IMR-90 (cell line): Measurements from ENCODE around the gene NDUFB7. TPM values are rescaled to one million over a fixed set of nuclear protein-coding genes. Genes with fewer than 3 reads are reported as not detected.
A peak's percentile ranks its signal among the peaks of the same experiment; 100 is the strongest.

Experiments used
- ATAC-seq: fragments of 200-7000 bp; cut with Tn5 transposase; 2 replicates; pipeline ENCODE4 v1.9.1; 2020; ENCODE audit warnings: low read depth, mild to moderate bottlenecking, moderate library complexity
- BruUV-seq: library from RNA; stranded (reverse); fragments of 400-500 nt; replicated peaks from 2 replicates; lab custom pipeline; 2021; lab: Mats Ljungman, UMichigan
- CTCF ChIA-PET: fragments of 300-600 bp; formaldehyde crosslinking; extraction: SDS; loops from one replicate; lab custom pipeline; 2021; ENCODE audit warnings: antibody characterized with exemption; lab: Yijun Ruan, JAX
- POLR2A ChIA-PET: fragments of 300-600 bp; sonication (Branson Sonifier 250); formaldehyde crosslinking; loops from one replicate; lab custom pipeline; 2022; ENCODE audit warnings: antibody characterized with exemption; ENCODE audit not compliant: unreplicated experiment; lab: Charles Lee
- DNase-seq: peaks from one replicate; pipeline ENCODE4 v3.0.0; 2013
- H2AFZ ChIP-seq: replicated peaks from 2 replicates; pipeline ENCODE3; 2013; ENCODE audit warnings: low read length, mild to moderate bottlenecking; ENCODE audit not compliant: poor library complexity
- H2AK5ac ChIP-seq: 2 replicates; pipeline ENCODE4 v1.6.1; 2013; ENCODE audit warnings: low read depth, low read length, inconsistent platforms
- H2AK9ac ChIP-seq: replicated peaks from 2 replicates; pipeline ENCODE3; 2013; ENCODE audit warnings: mild to moderate bottlenecking, low read depth, low read length, moderate library complexity; ENCODE audit not compliant: poor library complexity
- H2BK120ac ChIP-seq: 2 replicates; pipeline ENCODE4 v1.6.1; 2013; ENCODE audit warnings: low read depth, low read length, inconsistent platforms
- H2BK15ac ChIP-seq: 3 replicates; pipeline ENCODE4 v1.6.1; 2013; ENCODE audit warnings: low read depth, low read length, inconsistent platforms
- H2BK20ac ChIP-seq: 2 replicates; pipeline ENCODE4 v1.6.1; 2013; ENCODE audit warnings: low read depth, mild to moderate bottlenecking, inconsistent platforms, low read length, moderate library complexity
- H2BK5ac ChIP-seq: 2 replicates; pipeline ENCODE4 v1.6.1; 2013; ENCODE audit warnings: mild to moderate bottlenecking, low read depth, low read length, inconsistent platforms; ENCODE audit not compliant: poor library complexity, severe bottlenecking
- H3K14ac ChIP-seq: replicated peaks from 2 replicates; pipeline ENCODE4 v1.6.1; 2013; ENCODE audit warnings: low read depth, low read length, inconsistent platforms
- H3K18ac ChIP-seq: 2 replicates; pipeline ENCODE4 v1.6.1; 2013; ENCODE audit warnings: low read depth, low read length, control low read depth
- H3K23ac ChIP-seq: 2 replicates; pipeline ENCODE4 v1.6.1; 2013; ENCODE audit warnings: low read depth, low read length, inconsistent platforms
- H3K27ac ChIP-seq: 2 replicates; pipeline ENCODE4 v1.5.1; 2013; ENCODE audit warnings: mild to moderate bottlenecking, control low read depth, low read length; ENCODE audit not compliant: insufficient read depth
- H3K27me3 ChIP-seq: 2 replicates; pipeline ENCODE4 v1.6.1; 2013; ENCODE audit warnings: low read length; ENCODE audit not compliant: control insufficient read depth, insufficient read depth
- H3K36me3 ChIP-seq: 2 replicates; pipeline ENCODE4 v1.6.1; 2013; ENCODE audit warnings: low read length, mixed read lengths; ENCODE audit not compliant: control insufficient read depth, insufficient read depth
- H3K4ac ChIP-seq: 2 replicates; pipeline ENCODE4 v1.6.1; 2013; ENCODE audit warnings: low read depth, low read length, inconsistent platforms
- H3K4me1 ChIP-seq: 2 replicates; pipeline ENCODE4 v1.6.1; 2013; ENCODE audit warnings: low read length, mixed read lengths; ENCODE audit not compliant: control insufficient read depth, insufficient read depth
- H3K4me2 ChIP-seq: 2 replicates; pipeline ENCODE4 v1.6.1; 2013; ENCODE audit warnings: low read depth, mild to moderate bottlenecking, control low read depth, low read length, moderate library complexity
- H3K4me3 ChIP-seq: 2 replicates; pipeline ENCODE4 v1.5.1; 2013; ENCODE audit warnings: low read depth, mild to moderate bottlenecking, control low read depth, low read length, moderate library complexity; ENCODE audit not compliant: insufficient read depth
- H3K56ac ChIP-seq: 2 replicates; pipeline ENCODE4 v1.6.1; 2013; ENCODE audit warnings: low read length, inconsistent platforms; ENCODE audit not compliant: insufficient read depth; ENCODE audit errors: extremely low read depth
- H3K79me1 ChIP-seq, 2 experiments: 2 replicates each; pipeline ENCODE4 v1.6.1; 2013; ENCODE audit warnings: low read length in 2 of 2, inconsistent platforms in 1 of 2, low read depth in 1 of 2
- H3K9ac ChIP-seq: 2 replicates; pipeline ENCODE4 v1.6.1; 2013; ENCODE audit warnings: low read depth, low read length, control low read depth
- H3K9me1 ChIP-seq: 2 replicates; pipeline ENCODE4 v1.6.1; 2013; ENCODE audit warnings: low read length, inconsistent platforms; ENCODE audit not compliant: insufficient read depth
- H3K9me3 ChIP-seq: 2 replicates; pipeline ENCODE4 v1.6.1; 2013; ENCODE audit warnings: low read length; ENCODE audit not compliant: control insufficient read depth, insufficient read depth
- H4K20me1 ChIP-seq: 2 replicates; pipeline ENCODE4 v1.6.1; 2013; ENCODE audit warnings: low read length, inconsistent platforms; ENCODE audit not compliant: insufficient read depth
- H4K5ac ChIP-seq: 2 replicates; pipeline ENCODE4 v1.6.1; 2013; ENCODE audit warnings: mild to moderate bottlenecking, low read depth, low read length, control low read depth
- H4K8ac ChIP-seq, 2 experiments: 2 replicates each; pipeline ENCODE4 v1.6.1; 2013; ENCODE audit warnings: low read depth in 2 of 2, low read length in 2 of 2, control low read depth in 1 of 2, inconsistent platforms in 1 of 2
- H4K91ac ChIP-seq: 2 replicates; pipeline ENCODE4 v1.6.1; 2013; ENCODE audit warnings: low read depth, low read length, inconsistent platforms; ENCODE audit not compliant: insufficient read depth
- BHLHE40 ChIP-seq: fragments of 150-350 bp; IDR thresholded peaks from 2 replicates; pipeline ENCODE4 v1.6.1; 2016; ENCODE audit warnings: mild to moderate bottlenecking, low read depth, low read length
- CEBPB ChIP-seq: IDR thresholded peaks from 2 replicates; pipeline ENCODE4 v1.6.1; 2012; ENCODE audit warnings: low read depth, low read length, improper control_type of control experiment
- CHD1 ChIP-seq: IDR thresholded peaks from 2 replicates; pipeline ENCODE4 v1.6.1; 2012; ENCODE audit warnings: low read depth, low read length, improper control_type of control experiment
- FOS ChIP-seq: fragments of 150-350 bp; IDR thresholded peaks from 2 replicates; pipeline ENCODE4 v1.6.1; 2016; ENCODE audit warnings: low read depth, low read length
- MAFK ChIP-seq: IDR thresholded peaks from 2 replicates; pipeline ENCODE4 v1.6.1; 2012; ENCODE audit warnings: low read depth, low read length, improper control_type of control experiment
- MAZ ChIP-seq: IDR thresholded peaks from 2 replicates; pipeline ENCODE4 v1.6.1; 2012; ENCODE audit warnings: low read depth, mild to moderate bottlenecking, low read length, improper control_type of control experiment, moderate library complexity, borderline replicate concordance
- MXI1 ChIP-seq: IDR thresholded peaks from 2 replicates; pipeline ENCODE4 v1.6.1; 2012; ENCODE audit warnings: low read depth, mild to moderate bottlenecking, low read length, moderate library complexity, borderline replicate concordance
- NFE2L2 ChIP-seq: fragments of 150-350 bp; IDR thresholded peaks from 2 replicates; pipeline ENCODE4 v1.6.1; 2016; ENCODE audit warnings: low read depth, mild to moderate bottlenecking, low read length
- POLR2A ChIP-seq: IDR thresholded peaks from 2 replicates; pipeline ENCODE4 v1.6.1; 2012; ENCODE audit warnings: mild to moderate bottlenecking, low read depth, low read length
- RAD21 ChIP-seq: IDR thresholded peaks from 2 replicates; pipeline ENCODE4 v1.6.1; 2012; ENCODE audit warnings: low read length, improper control_type of control experiment
- RCOR1 ChIP-seq: IDR thresholded peaks from 2 replicates; pipeline ENCODE4 v1.6.1; 2012; ENCODE audit warnings: mild to moderate bottlenecking, low read length, improper control_type of control experiment; ENCODE audit not compliant: insufficient replicate concordance
- RFX5 ChIP-seq: IDR thresholded peaks from 2 replicates; pipeline ENCODE4 v1.8.0; 2012; ENCODE audit warnings: low read depth, mild to moderate bottlenecking, low read length, moderate library complexity
- SMC3 ChIP-seq: fragments of 150-350 bp; IDR thresholded peaks from 2 replicates; pipeline ENCODE4 v1.6.1; 2016; ENCODE audit warnings: low read depth, mild to moderate bottlenecking, antibody characterized with exemption, low read length, moderate library complexity
- WGBS, 2 experiments: methylation state at CpG; one replicate each; pipeline versions ENCODE4 v1.1.5 to v1.1.7; 2013; ENCODE audit warnings: missing lambda C conversion rate in 2 of 2; ENCODE audit not compliant: insufficient read length in 1 of 2; ENCODE audit errors: extremely low coverage in 2 of 2; 5-methylcytosine and 5-hydroxymethylcytosine counted together
- dilution Hi-C: fragments of 300-500 bp; cut with HindIII; formaldehyde crosslinking; loops from one replicate; pipeline ENCODE4 v1.14.3; 2018; ENCODE audit warnings: low sequenced_read_pairs; ENCODE audit not compliant: unreplicated experiment
- in situ Hi-C: fragments of 300-500 bp; cut with MboI; formaldehyde crosslinking; loops from 3 replicates; pipeline ENCODE4 v1.14.3; 2019; ENCODE audit warnings: low sequenced_read_pairs, inconsistent platforms, mixed read lengths
- intact Hi-C: fragments of 100-400 bp; cut with micrococcal nuclease; formaldehyde crosslinking; loops from 2 replicates; pipeline ENCODE4 v1.10.0; 2022
- polyA plus RNA-seq, 3 experiments: library from polyadenylated mRNA; depleted of rRNA; stranded (reverse); fragments of >200 nt; gene quantifications; 2 replicates each; pipeline ENCODE4 v1.2.3, GENCODE V29; 2012; ENCODE audit warnings: low replicate concordance in 1 of 3
- total RNA-seq: library from RNA; depleted of rRNA; stranded (reverse); fragments of >200 nt; gene quantifications from 2 replicates; pipeline ENCODE4 v1.2.3, GENCODE V29; 2012
- TF ChIP-seq, protein P1 (sequence below): fragments of 150-350 bp; IDR thresholded peaks from 2 replicates; pipeline ENCODE4 v1.6.1; 2016; ENCODE audit warnings: low read depth, mild to moderate bottlenecking, low read length, moderate library complexity, borderline replicate concordance
- TF ChIP-seq, protein P2 (sequence below): fragments of 150-350 bp; IDR thresholded peaks from 2 replicates; pipeline ENCODE4 v1.6.1; 2017; ENCODE audit warnings: mild to moderate bottlenecking, antibody characterized with exemption, low read length, low read depth
- TF ChIP-seq, protein P3 (sequence below): conservative IDR thresholded peaks from 2 replicates; pipeline ENCODE4 v1.5.1; 2012; ENCODE audit warnings: mild to moderate bottlenecking, low read depth, low read length, improper control_type of control experiment

Gene NDUFB7
- total and polyA plus RNA-seq, 2 of the 4 experiments (the other 2 are of a cell fraction), result 436 to 523 TPM

- in situ Hi-C loops, result loop anchor here (25.0 kb wide), 1 partner anchor 307 kb away; the partner anchor contains the start of gene OR7A17
- H3K9ac ChIP-seq, result no peak overlapping the region
These were observed 8.9 kb upstream of the NDUFB7 start for GRCh38 chr19:14580623-14581237.

More at GRCh38 chr19:14580623-14581237, 8.9 kb upstream of the NDUFB7 start:
- H3K4me1 ChIP-seq, result no peaks in the 10 kb centered on the region
- ChIA-PET CTCF (no interaction called here), POLR2A (no interaction called here)
- no peaks in the 10 kb centered on the region for H3K27me3 ChIP-seq
- H4K5ac ChIP-seq, result no peak overlapping the region
- H2BK120ac ChIP-seq, result no peak overlapping the region
- no peak overlapping the region for H3K14ac ChIP-seq
- no peak overlapping the region for H4K91ac ChIP-seq
- no peaks in the 10 kb centered on the region for H3K9me1 ChIP-seq
- peak overlapping the region; percentile 41 for H2AFZ ChIP-seq
- no peak overlapping the region for H3K23ac ChIP-seq
- H3K36me3 ChIP-seq, result no peaks in the 10 kb centered on the region
- H3K9me3 ChIP-seq, result no peaks in the 10 kb centered on the region
- ATAC-seq (no peak), DNase-seq (no peak)
- H2BK15ac ChIP-seq, result no peak overlapping the region
- WGBS, 2 experiments, result no CpG with 5 or more reads among the region's 6 CpGs
- BruUV-seq, result no TSS peak
- no peaks in the 10 kb centered on the region for H3K79me1 ChIP-seq
- H3K4ac ChIP-seq, result no peak overlapping the region
- H2AK5ac ChIP-seq, result no peak overlapping the region
- H3K56ac ChIP-seq, result no peak overlapping the region
- intact Hi-C loops, result no loop called here
- no peaks in the 10 kb centered on the region for H4K20me1 ChIP-seq
- H3K4me3 ChIP-seq, result no peak overlapping the region
- no peak overlapping the region for H2AK9ac ChIP-seq
- dilution Hi-C loops, result no loop called here
- no peak overlapping the region for H3K18ac ChIP-seq
- no peak overlapping the region for H3K27ac ChIP-seq
- TF ChIP-seq, protein P1, sequence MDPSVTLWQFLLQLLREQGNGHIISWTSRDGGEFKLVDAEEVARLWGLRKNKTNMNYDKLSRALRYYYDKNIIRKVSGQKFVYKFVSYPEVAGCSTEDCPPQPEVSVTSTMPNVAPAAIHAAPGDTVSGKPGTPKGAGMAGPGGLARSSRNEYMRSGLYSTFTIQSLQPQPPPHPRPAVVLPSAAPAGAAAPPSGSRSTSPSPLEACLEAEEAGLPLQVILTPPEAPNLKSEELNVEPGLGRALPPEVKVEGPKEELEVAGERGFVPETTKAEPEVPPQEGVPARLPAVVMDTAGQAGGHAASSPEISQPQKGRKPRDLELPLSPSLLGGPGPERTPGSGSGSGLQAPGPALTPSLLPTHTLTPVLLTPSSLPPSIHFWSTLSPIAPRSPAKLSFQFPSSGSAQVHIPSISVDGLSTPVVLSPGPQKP, result no peak
- TF ChIP-seq SMC3 (no peak), BHLHE40 (no peak), RFX5 (no peak), FOS (no peak), NFE2L2 (no peak), RCOR1 (no peak), RAD21 (no peak), MXI1 (no peak), MAFK (no peak), CEBPB (no peak), POLR2A (no peak), MAZ (no peak), CHD1 (no peak)
- TF ChIP-seq, protein P2, sequence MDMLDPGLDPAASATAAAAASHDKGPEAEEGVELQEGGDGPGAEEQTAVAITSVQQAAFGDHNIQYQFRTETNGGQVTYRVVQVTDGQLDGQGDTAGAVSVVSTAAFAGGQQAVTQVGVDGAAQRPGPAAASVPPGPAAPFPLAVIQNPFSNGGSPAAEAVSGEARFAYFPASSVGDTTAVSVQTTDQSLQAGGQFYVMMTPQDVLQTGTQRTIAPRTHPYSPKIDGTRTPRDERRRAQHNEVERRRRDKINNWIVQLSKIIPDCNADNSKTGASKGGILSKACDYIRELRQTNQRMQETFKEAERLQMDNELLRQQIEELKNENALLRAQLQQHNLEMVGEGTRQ, result no peak
- TF ChIP-seq, protein P3, sequence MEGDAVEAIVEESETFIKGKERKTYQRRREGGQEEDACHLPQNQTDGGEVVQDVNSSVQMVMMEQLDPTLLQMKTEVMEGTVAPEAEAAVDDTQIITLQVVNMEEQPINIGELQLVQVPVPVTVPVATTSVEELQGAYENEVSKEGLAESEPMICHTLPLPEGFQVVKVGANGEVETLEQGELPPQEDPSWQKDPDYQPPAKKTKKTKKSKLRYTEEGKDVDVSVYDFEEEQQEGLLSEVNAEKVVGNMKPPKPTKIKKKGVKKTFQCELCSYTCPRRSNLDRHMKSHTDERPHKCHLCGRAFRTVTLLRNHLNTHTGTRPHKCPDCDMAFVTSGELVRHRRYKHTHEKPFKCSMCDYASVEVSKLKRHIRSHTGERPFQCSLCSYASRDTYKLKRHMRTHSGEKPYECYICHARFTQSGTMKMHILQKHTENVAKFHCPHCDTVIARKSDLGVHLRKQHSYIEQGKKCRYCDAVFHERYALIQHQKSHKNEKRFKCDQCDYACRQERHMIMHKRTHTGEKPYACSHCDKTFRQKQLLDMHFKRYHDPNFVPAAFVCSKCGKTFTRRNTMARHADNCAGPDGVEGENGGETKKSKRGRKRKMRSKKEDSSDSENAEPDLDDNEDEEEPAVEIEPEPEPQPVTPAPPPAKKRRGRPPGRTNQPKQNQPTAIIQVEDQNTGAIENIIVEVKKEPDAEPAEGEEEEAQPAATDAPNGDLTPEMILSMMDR, result no peak
- no peak overlapping the region for H4K8ac ChIP-seq
- no peak overlapping the region for H2BK5ac ChIP-seq
- no peak overlapping the region for H2BK20ac ChIP-seq
- H3K4me2 ChIP-seq, result no peak overlapping the region
